Measurements from ENCODE around the gene HGFAC. TPM values are rescaled to one million over a fixed set of nuclear protein-coding genes. Genes with fewer than 3 reads are reported as not detected.

The HGFAC gene
- polyA plus RNA-seq, 1 of the 3 experiments (the other 2 are of a cell fraction) = 0.43 TPM

- CTCF ChIA-PET = interaction anchor here (1.0 to 1.3 kb wide), 2 partner anchors 31 to 37 kb away, joined by 3 read pairs; no protein-coding TSS in a partner anchor
- TF ChIP-seq RFX5 (IDR thresholded peaks at IDR 0.05; ENCODE audit: low read length) (no peak), NFIC (IDR thresholded peaks at IDR 0.05; ENCODE audit: borderline replicate concordance) (no peak), RCOR1 (IDR thresholded peaks at IDR 0.05; ENCODE audit: low read length) (no peak), EZH2phosphoT487 (IDR thresholded peaks at IDR 0.05; ENCODE audit: borderline replicate concordance, low read depth) (no peak), PBX3 (IDR thresholded peaks at IDR 0.05) (no peak), TCF12 (IDR thresholded peaks at IDR 0.05) (no peak), GABPA (IDR thresholded peaks at IDR 0.05; ENCODE audit: low read depth) (no peak), EP300 (IDR thresholded peaks at IDR 0.05; ENCODE audit: borderline replicate concordance in 1 of 2, low read depth in 1 of 2, low read length in 1 of 2) (no peak), ELF1 (IDR thresholded peaks at IDR 0.05) (no peak), MEF2A (IDR thresholded peaks at IDR 0.05; ENCODE audit: borderline replicate concordance, low read depth) (no peak)
Measured at GRCh38 chr4:3406021-3406420, 35.7 kb upstream of the HGFAC start.

GRCh38 chr4:3406431-3406830 lies 35.3 kb upstream of the HGFAC start:
- peaks cover 9% of the 10 kb centered on the region for H3F3A ChIP-seq (replicated peaks; ENCODE audit: insufficient read depth)
- H3K4me2 ChIP-seq = no peak overlapping the region
- DNase-seq = no peak
- H3K4me3 ChIP-seq (ENCODE audit: low read depth in 2 of 2, low read length in 1 of 2) = no peak overlapping the region
- peaks cover 7% of the 10 kb centered on the region; the same call in 1 of the 2 replicates for H4K20me1 ChIP-seq (ENCODE audit: insufficient read depth)
- peaks cover 4 to 12% of the 10 kb centered on the region in 2 experiments; a peak in 2 of 4 replicates for H3K4me1 ChIP-seq (ENCODE audit: control insufficient read depth in 1 of 2, insufficient read depth in 2 of 2, low read depth in 1 of 2, low read length in 1 of 2)
- 98% methylated on average over 6 of the region's 9 CpGs for WGBS (ENCODE audit: low lambda C conversion rate)
- no peak overlapping the region for H3K27ac ChIP-seq (ENCODE audit: low read depth in 2 of 2, low read length in 1 of 2)
- H2AFZ ChIP-seq (ENCODE audit: low read depth) = no peak overlapping the region
- H3K36me3 ChIP-seq (replicated peaks in 1 of 2; ENCODE audit: control insufficient read depth in 1 of 2, insufficient read depth in 2 of 2, low read length in 1 of 2) = peaks cover 0 to 6% of the 10 kb centered on the region in 2 experiments
- POLR2A ChIA-PET = no interaction called here
- H3K9me3 ChIP-seq = no peaks in the 10 kb centered on the region
- TF ChIP-seq FOXJ3 (CRISPR knock-in tag; IDR thresholded peaks at IDR 0.05) (no peak), FOSL2 (IDR thresholded peaks at IDR 0.05; ENCODE audit: borderline replicate concordance, low read depth) (no peak), POLR2AphosphoS5 (IDR thresholded peaks at IDR 0.05; ENCODE audit: low read depth, low read length) (no peak)
- H3K9me2 ChIP-seq = no peaks in the 10 kb centered on the region
- 0 out of 2 replicates have a peak, but pooled peaks cover 3% of the 10 kb centered on the region for H3K79me2 ChIP-seq (ENCODE audit: insufficient read depth)
- H3K9ac ChIP-seq = no peak overlapping the region
- CTCF ChIA-PET = no interaction called here
- H3K27me3 ChIP-seq (ENCODE audit: insufficient read depth) = no peaks in the 10 kb centered on the region

More at GRCh38 chr4:3406021-3406420, 35.7 kb upstream of the HGFAC start:
- Histone ChIP-seq H3K4me1 (ENCODE audit: control insufficient read depth in 1 of 2, insufficient read depth in 2 of 2, low read depth in 1 of 2, low read length in 1 of 2) (peaks cover 4 to 12% of the 10 kb centered on the region in 2 experiments; a peak in 2 of 4 replicates), H3K9me3 (no peaks in the 10 kb centered on the region), H3K4me3 (ENCODE audit: low read depth in 2 of 2, low read length in 1 of 2) (no peak overlapping the region), H3K27ac (ENCODE audit: low read depth in 2 of 2, low read length in 1 of 2) (no peak overlapping the region), H3F3A (replicated peaks; ENCODE audit: insufficient read depth) (peaks cover 9% of the 10 kb centered on the region), H3K9me2 (no peaks in the 10 kb centered on the region), H2AFZ (ENCODE audit: low read depth) (no peak overlapping the region), H3K79me2 (ENCODE audit: insufficient read depth) (0 out of 2 replicates have a peak, but pooled peaks cover 3% of the 10 kb centered on the region), H3K9ac (no peak overlapping the region), H4K20me1 (ENCODE audit: insufficient read depth) (peaks cover 3% of the 10 kb centered on the region; the same call in 1 of the 2 replicates), H3K27me3 (ENCODE audit: insufficient read depth) (no peaks in the 10 kb centered on the region), H3K4me2 (no peak overlapping the region), H3K36me3 (replicated peaks in 1 of 2; ENCODE audit: control insufficient read depth in 1 of 2, insufficient read depth in 2 of 2, low read length in 1 of 2) (peaks cover 0 to 6% of the 10 kb centered on the region in 2 experiments)
- no peak for DNase-seq
- POLR2A ChIA-PET = no interaction called here
- WGBS (ENCODE audit: low lambda C conversion rate) = 98% methylated on average over 9 of the region's 13 CpGs
